ENCODE data around the gene DNAJC5. TPM values are rescaled to one million over a fixed set of nuclear protein-coding genes. Genes with fewer than 3 reads are reported as not detected.

The DNAJC5 gene
- total RNA-seq, 3 donors from 2014 or later: 57.5 to 65.9 (median 65.4) TPM

DNA sequence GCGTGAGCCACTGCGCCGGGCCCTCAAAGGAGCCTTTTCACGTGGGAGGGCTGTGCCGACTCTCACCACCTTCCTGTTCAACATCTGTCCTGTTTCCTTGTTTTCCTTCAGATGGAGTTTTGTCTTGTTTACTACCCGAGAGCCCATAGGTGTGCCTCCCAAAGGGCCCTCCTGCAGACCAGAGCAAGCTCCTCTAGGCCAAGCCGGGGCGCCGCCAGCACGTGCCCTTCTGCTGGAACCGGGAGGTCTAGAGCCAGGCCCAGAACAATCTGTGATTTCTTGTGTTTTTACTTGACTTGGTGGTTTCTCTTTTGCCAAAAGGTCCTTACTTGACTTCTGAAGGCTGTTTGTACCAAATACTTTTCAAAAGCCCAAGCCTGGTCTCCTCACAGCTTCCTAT, 8.0 kb upstream of the DNAJC5 start:
- no peak for ATAC-seq
- TF ChIP-seq CTCF (IDR thresholded peaks at IDR 0.05): no peak
- intact Hi-C loops (cut with DNase I, micrococcal nuclease): no loop called here

DNA sequence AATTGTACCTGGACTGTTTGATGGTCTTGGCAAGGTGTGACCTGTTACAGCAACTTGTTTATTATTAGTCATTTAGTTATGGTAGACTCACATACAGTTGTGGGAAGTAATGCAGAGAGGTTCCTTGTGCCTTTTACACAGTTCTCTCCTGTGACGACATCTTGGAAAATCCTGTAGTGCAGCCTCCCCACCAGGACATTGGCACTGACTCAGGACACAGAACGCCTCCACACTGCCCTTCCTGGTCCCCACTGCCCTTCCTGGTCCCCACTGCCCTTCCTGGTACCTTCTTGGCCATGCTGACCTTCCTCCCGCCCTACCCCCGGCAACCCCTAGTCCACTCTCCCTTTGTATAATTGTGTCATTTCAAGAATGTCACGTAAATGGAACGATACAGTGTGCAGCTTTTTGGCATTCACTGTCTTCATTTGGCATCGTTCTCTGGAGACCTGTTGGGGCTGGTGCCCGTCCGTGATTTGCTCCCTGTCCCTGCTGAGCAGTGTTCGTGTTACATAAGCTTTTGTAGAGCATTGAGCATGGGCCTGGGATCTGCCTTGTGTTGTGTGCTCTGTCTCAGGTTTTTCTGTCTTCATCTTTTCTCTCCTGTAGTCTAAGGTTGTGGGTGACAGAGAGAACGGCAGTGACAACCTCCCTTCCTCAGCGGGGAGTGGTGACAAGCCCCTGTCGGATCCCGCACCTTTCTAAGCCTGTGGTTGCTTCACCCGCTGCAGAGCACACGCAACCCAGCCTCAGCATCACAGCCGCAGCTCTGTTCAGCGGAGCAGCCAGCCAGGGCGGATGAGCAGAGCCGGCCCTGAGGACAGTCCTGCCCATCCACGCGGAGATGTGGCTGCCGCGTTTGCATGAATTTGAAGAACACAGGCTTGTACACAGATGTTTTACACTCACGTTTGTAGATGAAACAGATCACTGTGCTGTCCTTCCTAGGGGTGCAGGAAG, 5.4 kb upstream of the DNAJC5 start:
- Histone ChIP-seq H3K9me3 (no peaks in the 10 kb centered on the region), H3K4me3 (no peak overlapping the region), H3K4me1 (ENCODE audit: low read depth) (peaks cover 6% of the 10 kb centered on the region), H3K36me3 (ENCODE audit: low read depth) (peaks cover 8% of the 10 kb centered on the region)
- no peak for DNase-seq
- TF ChIP-seq CTCF (IDR thresholded peaks at IDR 0.05): no peak
- ATAC-seq: peak; percentile 76
- intact Hi-C loops (cut with DNase I, micrococcal nuclease): no loop called here

More for the DNA sequence above, 8.0 kb upstream of the DNAJC5 start:
- Histone ChIP-seq H3K4me3 (no peak overlapping the region), H3K4me1 (ENCODE audit: low read depth) (no peaks in the 10 kb centered on the region), H3K36me3 (ENCODE audit: low read depth) (peaks cover 8% of the 10 kb centered on the region), H3K9me3 (no peaks in the 10 kb centered on the region)
- no peak for DNase-seq

DNA sequence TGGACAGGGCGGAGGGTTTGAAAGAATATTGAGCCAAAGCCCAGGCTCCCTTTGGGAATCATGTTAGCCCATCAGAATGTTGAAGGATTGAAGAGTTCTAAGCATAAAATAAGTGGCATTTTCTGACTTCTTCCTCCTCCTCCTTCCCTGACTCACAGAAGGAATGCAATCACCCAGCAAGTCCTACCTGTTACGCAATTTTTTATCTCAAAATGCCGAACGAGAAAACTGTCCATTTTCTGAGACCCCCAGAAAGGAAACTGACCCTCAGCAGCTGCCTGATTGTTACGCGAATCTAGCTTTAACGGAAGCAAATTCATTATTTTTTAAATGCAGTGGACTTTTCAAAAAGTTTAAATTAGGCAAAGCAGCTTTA, 4.7 kb upstream of the DNAJC5 start:
- no peak overlapping the region for H3K4me3 ChIP-seq
- TF ChIP-seq CTCF (IDR thresholded peaks at IDR 0.05): no peak
- DNase-seq: no peak
- no peak for ATAC-seq
- peaks cover 8% of the 10 kb centered on the region for H3K36me3 ChIP-seq (ENCODE audit: low read depth)
- H3K9me3 ChIP-seq: no peaks in the 10 kb centered on the region
- peaks cover 9% of the 10 kb centered on the region for H3K4me1 ChIP-seq (ENCODE audit: low read depth)
- intact Hi-C loops (cut with DNase I, micrococcal nuclease): no loop called here

GRCh38 chr20:63890616-63891015, 4.3 kb upstream of the DNAJC5 start:
- peaks cover 8% of the 10 kb centered on the region for H3K36me3 ChIP-seq (ENCODE audit: low read depth)
- no peaks in the 10 kb centered on the region for H3K9me3 ChIP-seq
- no peak for TF ChIP-seq CTCF (IDR thresholded peaks at IDR 0.05)
- intact Hi-C loops (cut with DNase I, micrococcal nuclease): no loop called here
- ATAC-seq (no peak), DNase-seq (no peak)
- H3K4me1 ChIP-seq (ENCODE audit: low read depth): peaks cover 9% of the 10 kb centered on the region
- no peak overlapping the region for H3K4me3 ChIP-seq

DNA sequence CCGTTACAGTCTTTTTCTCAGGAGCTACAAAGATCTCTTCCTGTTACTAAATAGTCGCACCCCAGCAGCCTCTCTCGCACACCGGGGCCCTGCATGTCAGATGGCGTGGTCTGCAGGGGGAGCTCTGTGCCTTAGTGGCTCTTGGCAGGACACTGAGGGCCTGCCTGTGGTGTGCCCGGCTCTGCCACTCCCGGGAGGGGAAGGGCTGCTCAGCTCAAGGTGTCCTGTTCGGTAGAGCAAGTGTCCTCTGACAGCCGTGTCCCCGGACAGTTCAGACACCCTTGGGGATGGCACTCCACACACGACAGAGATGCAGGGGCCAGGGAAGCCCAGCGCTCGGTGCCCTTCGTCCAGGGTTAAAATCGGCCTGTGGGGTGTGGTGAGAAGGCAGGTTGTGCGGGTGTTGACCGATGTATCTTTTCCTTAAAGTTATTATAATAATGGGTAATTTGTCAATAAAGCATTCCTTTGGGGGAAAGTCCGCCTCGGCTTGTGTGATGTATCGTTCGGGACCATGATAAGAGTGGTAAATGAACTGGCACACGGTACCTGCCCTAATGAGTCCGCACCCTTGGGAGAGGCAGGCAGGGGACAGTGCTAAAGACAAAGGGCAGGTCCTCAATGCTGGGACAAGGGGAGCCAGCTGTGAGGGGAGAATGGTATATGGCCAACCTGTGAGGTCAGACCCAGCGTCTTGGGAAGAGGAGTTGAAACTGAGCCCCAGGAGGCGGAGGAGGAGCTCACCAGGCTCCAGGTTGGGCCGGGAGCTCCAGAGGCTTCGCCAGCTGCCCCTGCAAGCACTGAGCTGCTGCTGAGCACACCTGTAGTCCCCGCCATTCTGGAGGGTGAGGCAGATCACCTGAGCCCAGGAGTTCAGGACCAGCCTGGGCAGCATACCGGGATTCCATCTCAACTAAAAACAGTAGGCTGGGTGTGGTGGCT, 3.6 kb upstream of the DNAJC5 start:
- no peaks in the 10 kb centered on the region for H3K9me3 ChIP-seq
- ATAC-seq (no peak), DNase-seq (no peak)
- peaks cover 8% of the 10 kb centered on the region for H3K36me3 ChIP-seq (ENCODE audit: low read depth)
- peaks cover 10% of the 10 kb centered on the region for H3K4me1 ChIP-seq (ENCODE audit: low read depth)
- no peak overlapping the region for H3K4me3 ChIP-seq
- TF ChIP-seq CTCF (IDR thresholded peaks at IDR 0.05): no peak
- intact Hi-C loops (cut with DNase I, micrococcal nuclease): no loop called here
